PC-9 (cell line): Measurements from ENCODE around the gene ICA1. TPM values are rescaled to one million over a fixed set of nuclear protein-coding genes. Genes with fewer than 3 reads are reported as not detected.

Source experiments
- BruUV-seq: library from RNA; stranded (reverse); fragments of 400-500 nt; replicated peaks from 2 replicates; lab custom pipeline; 2021; lab: Mats Ljungman, UMichigan
- CTCF ChIA-PET: fragments of 300-600 bp; sonication (Branson Sonifier 250); formaldehyde crosslinking; loops from one replicate; lab custom pipeline; 2022; ENCODE audit warnings: antibody characterized with exemption; lab: Charles Lee
- POLR2A ChIA-PET: fragments of 300-600 bp; sonication (Branson Sonifier 250); formaldehyde crosslinking; loops from one replicate; lab custom pipeline; 2022; ENCODE audit warnings: antibody characterized with exemption; ENCODE audit not compliant: unreplicated experiment; lab: Charles Lee
- DNase-seq, 2 experiments: peaks; one replicate each; pipeline versions ENCODE4 v3.0.0 to v3.0.0-alpha.2; 2015 to 2022; ENCODE audit warnings: mixed read lengths in 1 of 2
- H2AFZ ChIP-seq: fragments of 200-600 bp; sonication (generic); 2 replicates; pipeline ENCODE4 v1.8.1; 2017; ENCODE audit warnings: antibody characterized with exemption
- H3F3A ChIP-seq: fragments of 200-600 bp; sonication (generic); 2 replicates; pipeline ENCODE4 v1.8.1; 2017; ENCODE audit warnings: antibody characterized with exemption, mild to moderate bottlenecking, low read depth; ENCODE audit not compliant: insufficient read depth
- H3K27ac ChIP-seq: fragments of 200-600 bp; sonication (generic); 2 replicates; pipeline ENCODE4 v1.6.1; 2016; ENCODE audit warnings: mixed run types
- H3K27me3 ChIP-seq: fragments of 200-600 bp; sonication (generic); 2 replicates; pipeline ENCODE4 v1.6.1; 2016; ENCODE audit warnings: low read depth, mixed run types; ENCODE audit not compliant: insufficient read depth
- H3K36me3 ChIP-seq: fragments of 200-600 bp; sonication (generic); 2 replicates; pipeline ENCODE4 v1.6.1; 2016; ENCODE audit warnings: low read depth, mixed run types
- H3K4me1 ChIP-seq: fragments of 200-600 bp; sonication (generic); replicated peaks from 2 replicates; pipeline ENCODE4 v1.6.1; 2016; ENCODE audit warnings: mixed run types; ENCODE audit not compliant: insufficient read depth
- H3K4me2 ChIP-seq: fragments of 200-600 bp; sonication (generic); 2 replicates; pipeline ENCODE4 v1.6.1; 2017; ENCODE audit warnings: mixed run types
- H3K4me3 ChIP-seq: fragments of 200-600 bp; sonication (generic); 2 replicates; pipeline ENCODE4 v1.6.1; 2016; ENCODE audit warnings: mixed run types
- H3K79me2 ChIP-seq: fragments of 200-600 bp; sonication (generic); 2 replicates; pipeline ENCODE4 v1.6.1; 2017; ENCODE audit warnings: low read depth, mixed run types
- H3K9me2 ChIP-seq: fragments of 200-600 bp; sonication (generic); 2 replicates; pipeline ENCODE4 v1.8.1; 2017; ENCODE audit warnings: mild to moderate bottlenecking; ENCODE audit not compliant: insufficient read depth
- H3K9me3 ChIP-seq: fragments of 200-600 bp; sonication (generic); 2 replicates; pipeline ENCODE4 v1.8.1; 2016; ENCODE audit warnings: low read depth; ENCODE audit not compliant: insufficient read depth
- H4K20me1 ChIP-seq: fragments of 200-600 bp; sonication (generic); 2 replicates; pipeline ENCODE4 v1.8.1; 2017; ENCODE audit not compliant: insufficient read depth
- EZH2 ChIP-seq: fragments of 200-600 bp; sonication (generic); IDR thresholded peaks from 2 replicates; pipeline ENCODE4 v1.8.0; 2017; ENCODE audit warnings: antibody characterized with exemption, low read depth
- intact Hi-C: fragments of 100-400 bp; cut with micrococcal nuclease; formaldehyde crosslinking; loops from one replicate; pipeline ENCODE4 v1.10.0; 2022; ENCODE audit not compliant: unreplicated experiment
- total RNA-seq: library from RNA; stranded (reverse); gene quantifications from 2 replicates; pipeline ENCODE4 v1.2.3, GENCODE V29; 2021
- TF ChIP-seq, protein P1 (sequence below): fragments of 200-600 bp; sonication (generic); conservative IDR thresholded peaks from 2 replicates; pipeline ENCODE4 v1.6.1; 2017; ENCODE audit warnings: mixed run types, antibody characterized with exemption, mild to moderate bottlenecking, moderate library complexity

ICA1 gene
- total RNA-seq, 1 experiment from 2014 or later = 33.8 TPM

GRCh38 chr7:8258166-8258565 is 3.8 kb downstream of the ICA1 start:
- Histone ChIP-seq H3K4me3 (no peak overlapping the region), H3K9me2 (no peaks in the 10 kb centered on the region), H2AFZ (no peak overlapping the region), H3K79me2 (peaks cover 26% of the 10 kb centered on the region), H3K36me3 (peaks cover 3% of the 10 kb centered on the region; the same call in 1 of the 2 replicates), H3K4me1 (peaks cover 7% of the 10 kb centered on the region), H3K27ac (no peak overlapping the region), H4K20me1 (no peaks in the 10 kb centered on the region), H3F3A (peaks cover 5% of the 10 kb centered on the region; the same call in 1 of the 2 replicates), H3K9me3 (no peaks in the 10 kb centered on the region; the same call in 1 of the 2 replicates), H3K4me2 (no peak overlapping the region), H3K27me3 (no peaks in the 10 kb centered on the region)
- intact Hi-C loops = no loop called here
- BruUV-seq = no TSS peak
- ChIA-PET POLR2A (interaction anchor here (0.5 kb wide), 1 partner anchor 673 kb away, joined by 11 read pairs; no protein-coding TSS in a partner anchor), CTCF (no interaction called here)
- DNase-seq = no peak
- TF ChIP-seq EZH2 = no peak
- TF ChIP-seq, protein P1, sequence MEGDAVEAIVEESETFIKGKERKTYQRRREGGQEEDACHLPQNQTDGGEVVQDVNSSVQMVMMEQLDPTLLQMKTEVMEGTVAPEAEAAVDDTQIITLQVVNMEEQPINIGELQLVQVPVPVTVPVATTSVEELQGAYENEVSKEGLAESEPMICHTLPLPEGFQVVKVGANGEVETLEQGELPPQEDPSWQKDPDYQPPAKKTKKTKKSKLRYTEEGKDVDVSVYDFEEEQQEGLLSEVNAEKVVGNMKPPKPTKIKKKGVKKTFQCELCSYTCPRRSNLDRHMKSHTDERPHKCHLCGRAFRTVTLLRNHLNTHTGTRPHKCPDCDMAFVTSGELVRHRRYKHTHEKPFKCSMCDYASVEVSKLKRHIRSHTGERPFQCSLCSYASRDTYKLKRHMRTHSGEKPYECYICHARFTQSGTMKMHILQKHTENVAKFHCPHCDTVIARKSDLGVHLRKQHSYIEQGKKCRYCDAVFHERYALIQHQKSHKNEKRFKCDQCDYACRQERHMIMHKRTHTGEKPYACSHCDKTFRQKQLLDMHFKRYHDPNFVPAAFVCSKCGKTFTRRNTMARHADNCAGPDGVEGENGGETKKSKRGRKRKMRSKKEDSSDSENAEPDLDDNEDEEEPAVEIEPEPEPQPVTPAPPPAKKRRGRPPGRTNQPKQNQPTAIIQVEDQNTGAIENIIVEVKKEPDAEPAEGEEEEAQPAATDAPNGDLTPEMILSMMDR = no peak

DNA sequence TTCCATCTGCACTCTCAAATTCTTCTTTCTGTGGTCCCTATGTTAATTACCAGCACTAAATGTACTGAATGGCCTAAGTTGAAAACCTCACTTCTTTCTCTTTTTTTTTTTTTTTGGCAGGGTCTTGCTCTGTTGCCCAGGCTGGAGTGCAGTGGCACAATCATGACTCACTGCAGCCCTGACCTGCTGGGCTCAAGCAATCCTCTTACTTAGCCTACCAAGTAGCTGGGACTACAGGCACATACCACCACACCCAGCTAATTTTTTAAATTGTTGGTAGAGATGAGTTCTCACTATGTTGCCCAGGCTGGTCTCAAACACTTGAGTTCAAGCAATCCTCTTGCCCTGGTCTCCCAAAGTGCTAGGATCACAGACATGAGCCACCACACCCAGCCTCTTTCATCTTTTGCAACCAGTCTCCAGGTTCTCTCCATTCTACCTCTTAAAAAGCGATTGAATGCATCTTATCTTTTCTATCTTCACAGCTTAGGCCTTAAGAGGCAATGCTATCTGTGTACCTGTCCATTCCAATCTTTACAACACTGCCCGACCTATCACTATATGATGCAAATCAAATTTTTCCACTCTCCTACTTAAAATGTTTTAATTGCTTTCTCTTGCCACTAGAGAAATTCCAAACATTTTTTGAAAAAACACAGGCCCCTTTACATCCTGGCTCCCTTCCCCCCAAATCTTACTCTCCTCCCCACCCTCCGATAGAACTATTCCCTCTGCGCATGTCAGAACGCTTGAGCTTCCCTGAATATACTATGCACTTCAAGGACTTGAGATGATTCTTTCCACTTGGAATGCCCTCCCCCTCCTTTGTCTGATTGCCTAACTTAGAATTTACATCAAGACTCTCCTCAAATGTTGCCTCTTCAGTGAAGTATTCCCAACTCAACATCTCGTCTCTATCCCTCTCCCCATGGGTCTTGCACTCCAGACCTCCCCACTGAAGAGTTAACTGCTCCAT is 6.0 kb downstream of the ICA1 start:
- no peaks in the 10 kb centered on the region for H3K27me3 ChIP-seq
- no peak overlapping the region for H3K4me2 ChIP-seq
- no peaks in the 10 kb centered on the region; the same call in 1 of the 2 replicates for H3K9me3 ChIP-seq
- ChIA-PET CTCF (no interaction called here), POLR2A (interaction anchor here (0.7 kb wide), 1 partner anchor 451 kb away, joined by 3 read pairs; no protein-coding TSS in a partner anchor)
- intact Hi-C loops = no loop called here
- DNase-seq = no peak
- H3K79me2 ChIP-seq = peaks cover 16% of the 10 kb centered on the region
- peaks cover 7% of the 10 kb centered on the region for H3K4me1 ChIP-seq
- H3K36me3 ChIP-seq = peaks cover 3% of the 10 kb centered on the region; the same call in 1 of the 2 replicates
- no peaks in the 10 kb centered on the region for H3K9me2 ChIP-seq
- no peak for TF ChIP-seq EZH2
- TF ChIP-seq, protein P1 = no peak
- no peak overlapping the region for H3K27ac ChIP-seq
- H3K4me3 ChIP-seq = no peak overlapping the region
- no peaks in the 10 kb centered on the region for H4K20me1 ChIP-seq
- peaks cover 1% of the 10 kb centered on the region; the same call in 1 of the 2 replicates for H3F3A ChIP-seq
- H2AFZ ChIP-seq = no peak overlapping the region
- no TSS peak for BruUV-seq

DNA sequence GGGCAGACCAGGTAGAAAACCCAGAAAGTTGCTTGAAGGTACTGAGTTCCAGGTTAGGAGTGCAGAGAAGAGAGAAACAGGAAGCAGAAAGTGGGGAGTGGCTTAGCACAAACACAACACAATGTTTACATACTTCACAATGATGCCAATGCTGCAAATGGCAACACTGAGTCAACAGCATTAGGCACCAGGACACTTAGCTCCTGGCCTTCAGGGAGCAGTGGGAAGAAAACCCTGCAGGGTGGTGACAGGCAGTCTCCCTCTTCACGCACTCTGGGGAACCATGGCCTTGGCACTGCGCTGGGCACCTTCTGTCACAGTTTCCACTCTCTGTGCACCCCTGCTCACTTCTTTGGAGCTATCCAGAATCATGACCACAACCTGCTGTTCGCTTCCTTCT is 7.3 kb downstream of the ICA1 start:
- Histone ChIP-seq H3K4me1 (no peaks in the 10 kb centered on the region), H3K36me3 (peaks cover 3% of the 10 kb centered on the region; the same call in 1 of the 2 replicates), H3K4me2 (no peak overlapping the region), H3K27me3 (no peaks in the 10 kb centered on the region), H4K20me1 (no peaks in the 10 kb centered on the region), H3F3A (no peaks in the 10 kb centered on the region), H3K79me2 (0 out of 2 replicates have a peak, but pooled peaks cover 3% of the 10 kb centered on the region), H3K9me3 (no peaks in the 10 kb centered on the region; the same call in 1 of the 2 replicates), H3K4me3 (no peak overlapping the region), H3K9me2 (no peaks in the 10 kb centered on the region), H2AFZ (no peak overlapping the region), H3K27ac (no peak overlapping the region)
- intact Hi-C loops = no loop called here
- no peak for TF ChIP-seq EZH2
- TF ChIP-seq, protein P1 = no peak
- POLR2A ChIA-PET = no interaction called here
- no TSS peak for BruUV-seq
- CTCF ChIA-PET = no interaction called here
- no peak for DNase-seq
